Vagina (tissue), 2 donors: ENCODE measurements around the gene ROR1. TPM values are rescaled to one million over a fixed set of nuclear protein-coding genes. Genes with fewer than 3 reads are reported as not detected.

Experiments used
- DNase-seq, 2 donors: peaks; one replicate each; pipeline ENCODE4 v3.0.0-alpha.2; 2017; ENCODE audit errors: extremely low spot score in 2 of 2
- H3K27ac ChIP-seq: fragments of 200-600 bp; sonication (generic); one replicate; pipeline ENCODE4 v1.5.1; 2019
- H3K27me3 ChIP-seq: fragments of 200-600 bp; sonication (generic); one replicate; pipeline ENCODE4 v1.5.1; 2019
- H3K36me3 ChIP-seq, 2 donors: fragments of 200-600 bp; sonication (generic); one replicate each; pipeline ENCODE4 v1.5.1; 2017 to 2019
- H3K4me1 ChIP-seq: fragments of 200-600 bp; sonication (generic); one replicate; pipeline ENCODE4 v1.5.1; 2019
- H3K4me3 ChIP-seq, 2 donors: fragments of 200-600 bp; sonication (generic); 1 replicate in 1 of 2; 2 replicates in 1 of 2; pipeline ENCODE4 v1.5.1; 2016 to 2019
- H3K9me3 ChIP-seq: fragments of 200-600 bp; sonication (generic); one replicate; pipeline ENCODE4 v1.5.1; 2019
- CTCF ChIP-seq, 3 experiments: fragments of 450-650 bp in 2 of 3; fragments of 200-600 bp in 1 of 3; sonication (generic) in 1 of 3; IDR thresholded peaks; one replicate each; pipeline ENCODE4 v1.5.1; 2017 to 2019; ENCODE audit warnings: antibody characterized with exemption in 3 of 3, mild to moderate bottlenecking in 2 of 3, moderate library complexity in 2 of 3
- POLR2A ChIP-seq, 2 donors: fragments of 450-650 bp; IDR thresholded peaks; one replicate each; pipeline ENCODE4 v1.6.1; 2017; ENCODE audit warnings: antibody characterized with exemption in 2 of 2, mild to moderate bottlenecking in 2 of 2, moderate library complexity in 2 of 2
- POLR2AphosphoS5 ChIP-seq, 2 donors: sonication (generic); formaldehyde crosslinking; IDR thresholded peaks; one replicate each; pipeline ENCODE4 v1.9.0; 2017; ENCODE audit warnings: antibody characterized with exemption in 2 of 2, mild to moderate bottlenecking in 2 of 2, low read depth in 1 of 2; ENCODE audit not compliant: insufficient read depth in 1 of 2
- intact Hi-C: fragments of 100-400 bp; cut with DNase I; formaldehyde crosslinking; loops from one replicate; pipeline ENCODE4 v1.15.1; 2023
- total RNA-seq: library from RNA; depleted of rRNA; stranded (reverse); fragments of >200 nt; gene quantifications from one replicate; pipeline ENCODE4 v1.2.3, GENCODE V29; 2016

ROR1 gene
- total RNA-seq, 1 donor from 2014 or later, result 11.0 TPM

GRCh38 chr1:63960326-63960725 is 186.5 kb downstream of the ROR1 start:
- Histone ChIP-seq H3K4me3 (no peak overlapping the region), H3K27me3 (no peaks in the 10 kb centered on the region), H3K9me3 (no peaks in the 10 kb centered on the region), H3K27ac (no peak overlapping the region), H3K4me1 (no peaks in the 10 kb centered on the region), H3K36me3 (no peaks in the 10 kb centered on the region)
- no peak for DNase-seq
- TF ChIP-seq POLR2AphosphoS5 (IDR thresholded peaks at IDR 0.05; ENCODE audit: insufficient read depth in 1 of 2, low read depth in 1 of 2), result no peak
- intact Hi-C loops, result no loop called here

GRCh38 chr1:63966016-63966415 is 192.2 kb downstream of the ROR1 start:
- Histone ChIP-seq H3K27ac (no peak overlapping the region), H3K4me1 (peaks cover 15% of the 10 kb centered on the region), H3K4me3 (no peak overlapping the region), H3K36me3 (no peaks in the 10 kb centered on the region), H3K27me3 (no peaks in the 10 kb centered on the region), H3K9me3 (no peaks in the 10 kb centered on the region)
- intact Hi-C loops, result loop anchor here (5.0 kb wide), 1 partner anchor 56 kb away; no protein-coding TSS in a partner anchor
- DNase-seq, result no peak
- no peak for TF ChIP-seq CTCF (IDR thresholded peaks at IDR 0.05)
- no peak for TF ChIP-seq POLR2A (IDR thresholded peaks at IDR 0.05)
- TF ChIP-seq POLR2AphosphoS5 (IDR thresholded peaks at IDR 0.05; ENCODE audit: insufficient read depth in 1 of 2, low read depth in 1 of 2), result no peak

GRCh38 chr1:63967901-63968300 is 194.1 kb downstream of the ROR1 start:
- peaks cover 15% of the 10 kb centered on the region for H3K4me1 ChIP-seq
- no peaks in the 10 kb centered on the region for H3K9me3 ChIP-seq
- intact Hi-C loops, result loop anchor here (5.0 kb wide), 1 partner anchor 54 kb away; no protein-coding TSS in a partner anchor
- H3K27me3 ChIP-seq, result no peaks in the 10 kb centered on the region
- H3K27ac ChIP-seq, result no peak overlapping the region
- no peak for DNase-seq
- no peaks in the 10 kb centered on the region for H3K36me3 ChIP-seq
- no peak overlapping the region for H3K4me3 ChIP-seq
- TF ChIP-seq POLR2A (IDR thresholded peaks at IDR 0.05) (no peak), POLR2AphosphoS5 (IDR thresholded peaks at IDR 0.05; ENCODE audit: insufficient read depth in 1 of 2, low read depth in 1 of 2) (no peak), CTCF (IDR thresholded peaks at IDR 0.05) (no peak)

- intact Hi-C loops, result loop anchor here (5.0 kb wide), 1 partner anchor 53 kb away; no protein-coding TSS in a partner anchor
- no peaks in the 10 kb centered on the region for H3K27me3 ChIP-seq
- DNase-seq, result no peak
- no peaks in the 10 kb centered on the region for H3K36me3 ChIP-seq
- H3K9me3 ChIP-seq, result no peaks in the 10 kb centered on the region
- H3K4me3 ChIP-seq, result no peak overlapping the region
- peaks cover 15% of the 10 kb centered on the region for H3K4me1 ChIP-seq
- H3K27ac ChIP-seq, result no peak overlapping the region
- no peak for TF ChIP-seq POLR2A (IDR thresholded peaks at IDR 0.05)
- no peak for TF ChIP-seq POLR2AphosphoS5 (IDR thresholded peaks at IDR 0.05; ENCODE audit: insufficient read depth in 1 of 2, low read depth in 1 of 2)
- TF ChIP-seq CTCF (IDR thresholded peaks at IDR 0.05), result no peak
Observed at GRCh38 chr1:63968663-63969440, 195.0 kb downstream of the ROR1 start.

- H3K9me3 ChIP-seq, result no peaks in the 10 kb centered on the region
- no peak for DNase-seq
- H3K4me1 ChIP-seq, result peaks cover 15% of the 10 kb centered on the region
- intact Hi-C loops, result loop anchor here (5.0 kb wide), 1 partner anchor 53 kb away; no protein-coding TSS in a partner anchor
- H3K27me3 ChIP-seq, result no peaks in the 10 kb centered on the region
- H3K27ac ChIP-seq, result no peak overlapping the region
- no peak overlapping the region for H3K4me3 ChIP-seq
- H3K36me3 ChIP-seq, result no peaks in the 10 kb centered on the region
- no peak for TF ChIP-seq CTCF (IDR thresholded peaks at IDR 0.05)
Observed at GRCh38 chr1:63969441-63969901, 195.7 kb downstream of the ROR1 start.
